ENCODE measurements around the gene ICAM4.
"Not testable (repeated sequence)": the region's sequence is repeated elsewhere in the genome, so short reads cannot be mapped to it uniquely, and the experiment has no call there.

The ICAM4 gene

GRCh38 chr19:10318807-10319682, 32.3 kb downstream of the ICAM4 start:
- DNase-seq (ENCODE audit: low read depth), result no peak

GRCh38 chr19:10320602-10321416, 34.1 kb downstream of the ICAM4 start:
- no peak for DNase-seq (ENCODE audit: low read depth)

- no peak for DNase-seq (ENCODE audit: low read depth)
These were observed 34.7 kb downstream of the ICAM4 start for GRCh38 chr19:10321417-10321797.

- no peak for DNase-seq (ENCODE audit: low read depth)
These were observed 35.4 kb downstream of the ICAM4 start for GRCh38 chr19:10321874-10322835.

- DNase-seq (ENCODE audit: low read depth), result no peak
These were observed 39.0 kb downstream of the ICAM4 start for GRCh38 chr19:10325732-10326131.

- DNase-seq (ENCODE audit: low read depth), result no peak
These were observed 41.0 kb downstream of the ICAM4 start for GRCh38 chr19:10327793-10328192.

- no peak for DNase-seq (ENCODE audit: low read depth)
These were observed 42.0 kb downstream of the ICAM4 start for GRCh38 chr19:10328558-10329429.

- DNase-seq (ENCODE audit: low read depth), result no peak
These were observed 42.8 kb downstream of the ICAM4 start for GRCh38 chr19:10329555-10329954.

- DNase-seq (ENCODE audit: low read depth), result no peak
These were observed 45.6 kb downstream of the ICAM4 start for GRCh38 chr19:10332158-10332964.

GRCh38 chr19:10332965-10333757, 46.4 kb downstream of the ICAM4 start, which contains the start of gene RAVER1:
RAVER1 (minus strand) TSS chr19:10333529; CDS start chr19:10333507, 22 bp downstream.
- peak; percentile 94 for DNase-seq (ENCODE audit: low read depth)

GRCh38 chr19:10333758-10334587, 47.2 kb downstream of the ICAM4 start:
- no peak for DNase-seq (ENCODE audit: low read depth)

- DNase-seq (ENCODE audit: low read depth), result peak; percentile 89
These were observed 48.0 kb downstream of the ICAM4 start for GRCh38 chr19:10334588-10335351.

- no peak for DNase-seq (ENCODE audit: low read depth)
These were observed 48.7 kb downstream of the ICAM4 start for GRCh38 chr19:10335352-10335985.

GRCh38 chr19:10336725-10337124, 50.0 kb downstream of the ICAM4 start:
- not testable (repeated sequence) for DNase-seq (ENCODE audit: low read depth)
